Testis (tissue), 2 donors: ENCODE data around the gene RFX6.

Experiments
- CTCF ChIP-seq, 3 experiments: fragments of 450-650 bp in 2 of 3; fragments of 200-600 bp in 1 of 3; sonication (generic) in 1 of 3; IDR thresholded peaks; one replicate each; pipeline ENCODE4 v1.5.1; 2016 to 2019; ENCODE audit warnings: antibody characterized with exemption in 3 of 3, mild to moderate bottlenecking in 2 of 3, moderate library complexity in 1 of 3
- POLR2A ChIP-seq: fragments of 450-650 bp; IDR thresholded peaks from one replicate; pipeline ENCODE4 v1.6.1; 2017; ENCODE audit warnings: antibody characterized with exemption, mild to moderate bottlenecking, moderate library complexity

GRCh38 chr6:116924245-116924644 lies 47.2 kb downstream of the RFX6 start:
- no peak for TF ChIP-seq POLR2A
- no peak for TF ChIP-seq CTCF (IDR thresholded peaks at IDR 0.05)
